Esophagus squamous epithelium (tissue), 5 donors: Measurements from ENCODE around the gene RTN4R. TPM values are rescaled to one million over a fixed set of nuclear protein-coding genes. Genes with fewer than 3 reads are reported as not detected.

Experiments
- DNase-seq: peaks from one replicate; lab custom pipeline; 2025; lab: John Stamatoyannopoulos, UW
- H3K27ac ChIP-seq, 4 donors: fragments of 200-600 bp; sonication (generic); one replicate each; pipeline ENCODE4 v1.5.1; 2016 to 2019; ENCODE audit warnings: mild to moderate bottlenecking in 1 of 4
- H3K27me3 ChIP-seq, 4 donors: fragments of 200-600 bp; sonication (generic); 1 replicate in 3 of 4; 2 replicates in 1 of 4; pipeline versions ENCODE4 v1.5.1 to v1.6.0; 2017 to 2021; ENCODE audit warnings: antibody characterized with exemption in 1 of 4
- H3K36me3 ChIP-seq, 3 donors: fragments of 200-600 bp; sonication (generic); one replicate each; pipeline ENCODE4 v1.5.1; 2016 to 2019
- H3K4me1 ChIP-seq, 3 donors: fragments of 200-600 bp; sonication (generic); one replicate each; pipeline ENCODE4 v1.5.1; 2017 to 2019
- H3K4me3 ChIP-seq, 4 donors: fragments of 200-600 bp; sonication (generic); 1 replicate in 3 of 4; 2 replicates in 1 of 4; pipeline ENCODE4 v1.5.1; 2016 to 2019; ENCODE audit warnings: mild to moderate bottlenecking in 2 of 4, moderate library complexity in 1 of 4
- H3K9me3 ChIP-seq, 3 donors: fragments of 200-600 bp; sonication (generic); one replicate each; pipeline ENCODE4 v1.5.1; 2016 to 2019
- POLR2A ChIP-seq, 4 donors: fragments of 450-650 bp; IDR thresholded peaks; one replicate each; pipeline ENCODE4 v1.6.1; 2017; ENCODE audit warnings: antibody characterized with exemption in 4 of 4, mild to moderate bottlenecking in 4 of 4, moderate library complexity in 3 of 4
- WGBS, 2 donors: methylation state at CpG; one replicate each; pipeline ENCODE4 v1.1.5; 2018; 5-methylcytosine and 5-hydroxymethylcytosine counted together
- intact Hi-C: fragments of 100-400 bp; cut with DNase I; formaldehyde crosslinking; loops from one replicate; pipeline ENCODE4 v1.15.0; 2022
- total RNA-seq, 4 donors: library from RNA; depleted of rRNA; stranded (reverse); fragments of >200 nt; gene quantifications; one replicate each; pipeline ENCODE4 v1.1.0, GENCODE V29; 2016
- TF ChIP-seq, protein P1 (sequence below), 6 experiments: fragments of 450-650 bp in 4 of 6; fragments of 200-600 bp in 2 of 6; sonication (generic) in 2 of 6; IDR thresholded peaks; one replicate each; pipeline ENCODE4 v1.5.1; 2016 to 2019; ENCODE audit warnings: antibody characterized with exemption in 6 of 6, mild to moderate bottlenecking in 4 of 6, moderate library complexity in 4 of 6
- donor health status: DM: yes; HTN: yes; CAD: no.

RTN4R gene
- total RNA-seq, 4 donors from 2014 or later = 0.97 to 3.9 (median 2.5) TPM

DNA sequence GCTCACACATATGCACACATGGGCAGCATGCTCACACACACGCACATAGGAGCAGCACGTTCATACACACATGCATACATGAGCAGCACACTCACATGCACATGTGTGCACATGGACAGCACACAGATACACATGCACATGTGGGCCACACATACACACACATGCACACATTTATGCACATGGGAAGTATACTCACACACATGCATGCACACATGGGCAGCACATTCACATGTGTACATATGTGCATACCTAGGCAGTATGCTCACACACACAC, 42.5 kb downstream of the RTN4R start:
- peaks cover 0 to 13% (median 0%) of the 10 kb centered on the region in 4 donors for H3K27me3 ChIP-seq
- H3K36me3 ChIP-seq = no peaks in the 10 kb centered on the region
- H3K9me3 ChIP-seq = no peaks in the 10 kb centered on the region
- intact Hi-C loops = loop anchor here (10.0 kb wide), 1 partner anchor 61 kb away; no protein-coding TSS in a partner anchor
- TF ChIP-seq, protein P1, sequence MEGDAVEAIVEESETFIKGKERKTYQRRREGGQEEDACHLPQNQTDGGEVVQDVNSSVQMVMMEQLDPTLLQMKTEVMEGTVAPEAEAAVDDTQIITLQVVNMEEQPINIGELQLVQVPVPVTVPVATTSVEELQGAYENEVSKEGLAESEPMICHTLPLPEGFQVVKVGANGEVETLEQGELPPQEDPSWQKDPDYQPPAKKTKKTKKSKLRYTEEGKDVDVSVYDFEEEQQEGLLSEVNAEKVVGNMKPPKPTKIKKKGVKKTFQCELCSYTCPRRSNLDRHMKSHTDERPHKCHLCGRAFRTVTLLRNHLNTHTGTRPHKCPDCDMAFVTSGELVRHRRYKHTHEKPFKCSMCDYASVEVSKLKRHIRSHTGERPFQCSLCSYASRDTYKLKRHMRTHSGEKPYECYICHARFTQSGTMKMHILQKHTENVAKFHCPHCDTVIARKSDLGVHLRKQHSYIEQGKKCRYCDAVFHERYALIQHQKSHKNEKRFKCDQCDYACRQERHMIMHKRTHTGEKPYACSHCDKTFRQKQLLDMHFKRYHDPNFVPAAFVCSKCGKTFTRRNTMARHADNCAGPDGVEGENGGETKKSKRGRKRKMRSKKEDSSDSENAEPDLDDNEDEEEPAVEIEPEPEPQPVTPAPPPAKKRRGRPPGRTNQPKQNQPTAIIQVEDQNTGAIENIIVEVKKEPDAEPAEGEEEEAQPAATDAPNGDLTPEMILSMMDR (IDR thresholded peaks at IDR 0.05) = no peak
- no peak for TF ChIP-seq POLR2A (IDR thresholded peaks at IDR 0.05)
- DNase-seq = no peak
- peaks cover 0 to 23% (median 0%) of the 10 kb centered on the region in 3 donors for H3K4me1 ChIP-seq
- no peak overlapping the region for H3K27ac ChIP-seq
- WGBS, 2 donors = 69 to 100% methylated on average over 2 of the region's 2 CpGs
- no peak overlapping the region for H3K4me3 ChIP-seq

DNA sequence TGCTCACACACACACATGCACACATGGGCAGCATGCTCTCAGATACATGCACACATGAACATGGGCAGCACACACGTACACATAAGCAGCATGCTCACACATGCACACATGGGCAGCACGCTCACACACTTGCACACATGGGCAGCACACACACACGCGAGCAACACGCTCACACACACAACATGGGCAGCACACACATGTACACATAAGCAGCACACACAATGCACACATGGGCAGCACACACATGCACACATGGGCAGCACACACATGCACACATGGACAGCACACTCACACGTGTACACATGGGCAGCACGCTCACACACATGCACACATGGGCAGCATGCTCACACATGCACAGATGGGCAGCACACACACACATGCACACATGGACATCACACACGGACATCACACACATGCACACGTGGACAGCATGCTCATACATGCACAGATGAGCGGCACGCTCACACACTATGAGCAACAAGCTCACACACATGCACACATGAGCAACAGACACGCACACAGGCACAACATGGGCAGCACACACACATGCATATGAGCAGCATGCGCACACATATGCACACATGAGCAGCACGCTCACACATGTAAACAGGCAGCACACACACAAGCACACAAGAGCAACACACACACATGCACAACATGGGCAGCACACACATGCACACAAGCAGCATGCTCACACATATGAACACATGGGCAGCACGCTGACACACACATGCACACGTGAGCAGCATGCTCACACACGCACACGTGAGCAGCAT, 43.0 kb downstream of the RTN4R start:
- intact Hi-C loops = loop anchor here (10.0 kb wide), 1 partner anchor 60 kb away; no protein-coding TSS in a partner anchor
- Histone ChIP-seq H3K9me3 (no peaks in the 10 kb centered on the region), H3K36me3 (no peaks in the 10 kb centered on the region), H3K27me3 (peaks cover 0 to 16% (median 0%) of the 10 kb centered on the region in 4 donors), H3K4me1 (peaks cover 0 to 20% (median 0%) of the 10 kb centered on the region in 3 donors), H3K4me3 (no peak overlapping the region), H3K27ac (no peak overlapping the region)
- no peak for TF ChIP-seq POLR2A (IDR thresholded peaks at IDR 0.05)
- WGBS, 2 donors = 90 to 95% methylated on average over 8 to 17 of the region's 18 CpGs
- DNase-seq = no peak

DNA sequence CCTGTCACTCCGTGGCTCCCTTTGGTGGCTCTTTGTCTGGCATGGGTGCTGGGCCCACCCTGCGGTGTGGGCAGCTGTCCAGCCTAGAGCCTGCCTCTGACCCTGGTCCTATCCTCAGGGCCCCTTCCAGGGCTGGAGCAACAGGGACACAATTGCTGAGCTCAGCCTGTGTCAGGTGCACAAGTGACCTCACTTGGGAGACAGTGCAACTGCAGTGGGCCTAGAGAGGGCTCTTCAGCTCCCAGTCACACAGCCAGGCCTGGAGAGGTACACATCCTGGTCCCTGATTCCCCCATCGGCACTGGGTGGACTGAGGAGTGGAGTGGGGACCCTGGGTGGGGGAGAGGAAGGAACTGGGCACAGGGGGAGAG, 43.9 kb downstream of the RTN4R start:
- intact Hi-C loops = loop anchor here (10.0 kb wide), 1 partner anchor 59 kb away; no protein-coding TSS in a partner anchor
- no peak overlapping the region for H3K4me3 ChIP-seq
- no CpG with 5 or more reads among the region's 3 CpGs for WGBS, 2 donors
- TF ChIP-seq POLR2A (IDR thresholded peaks at IDR 0.05) = no peak
- TF ChIP-seq, protein P1 (IDR thresholded peaks at IDR 0.05) = no peak
- H3K9me3 ChIP-seq = no peaks in the 10 kb centered on the region
- H3K27me3 ChIP-seq = peaks cover 0 to 13% (median 0%) of the 10 kb centered on the region in 4 donors
- peaks cover 0 to 15% (median 0%) of the 10 kb centered on the region in 3 donors for H3K4me1 ChIP-seq
- no peak for DNase-seq
- no peak overlapping the region for H3K27ac ChIP-seq
- no peaks in the 10 kb centered on the region for H3K36me3 ChIP-seq

DNA sequence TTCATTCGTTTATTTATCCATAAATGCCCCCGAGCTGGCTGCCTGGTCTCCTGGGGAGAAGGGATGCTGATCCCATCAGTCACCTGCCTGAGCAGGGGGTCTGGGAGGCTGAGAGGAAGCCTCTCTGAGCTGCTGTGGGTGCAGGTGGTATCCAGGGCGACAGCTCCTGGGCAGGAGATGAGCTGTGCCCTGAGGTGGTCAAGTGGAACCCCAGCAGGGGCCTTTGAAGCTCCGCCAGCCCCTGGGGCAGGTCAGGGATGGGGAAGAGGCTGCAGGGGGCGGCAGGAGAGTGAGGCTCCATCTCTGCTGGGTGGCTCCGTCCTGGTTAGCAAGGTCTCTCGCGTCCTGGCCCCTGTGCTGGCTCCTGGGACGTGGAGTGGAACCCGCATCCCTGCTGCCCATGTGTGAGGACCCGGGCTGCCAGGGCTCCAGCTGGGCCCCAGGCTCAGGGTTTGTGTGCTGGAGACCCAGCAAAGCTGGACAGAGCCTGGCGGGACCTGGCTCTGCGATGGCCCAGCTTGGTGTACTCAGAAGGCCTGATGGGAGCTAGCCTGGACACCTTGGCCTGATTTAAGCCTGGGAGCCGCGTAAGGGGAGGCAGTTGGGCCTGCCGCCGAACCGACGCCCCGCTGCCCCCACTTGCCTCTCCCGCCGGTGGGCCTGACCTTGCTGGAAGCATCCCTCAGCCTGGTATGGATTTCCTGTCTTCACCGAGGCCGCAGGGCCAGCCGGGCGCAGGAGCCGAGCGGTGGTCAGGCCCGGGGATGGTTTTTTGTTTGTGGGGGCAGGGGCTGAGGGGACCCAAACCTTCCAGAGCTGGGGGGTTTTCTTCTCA, 44.5 kb downstream of the RTN4R start:
- no peak for DNase-seq
- intact Hi-C loops = loop anchor here (10.0 kb wide), 1 partner anchor 59 kb away; no protein-coding TSS in a partner anchor
- H3K9me3 ChIP-seq = no peaks in the 10 kb centered on the region
- H3K27me3 ChIP-seq = peaks cover 0 to 13% (median 0%) of the 10 kb centered on the region in 4 donors
- WGBS, 2 donors = 59 to 90% methylated on average over 2 to 8 of the region's 29 CpGs
- H3K4me1 ChIP-seq = peaks cover 0 to 15% (median 0%) of the 10 kb centered on the region in 3 donors
- no peak overlapping the region for H3K4me3 ChIP-seq
- TF ChIP-seq, protein P1 (IDR thresholded peaks at IDR 0.05) = no peak
- TF ChIP-seq POLR2A (IDR thresholded peaks at IDR 0.05) = no peak
- H3K27ac ChIP-seq = no peak overlapping the region
- H3K36me3 ChIP-seq = no peaks in the 10 kb centered on the region

DNA sequence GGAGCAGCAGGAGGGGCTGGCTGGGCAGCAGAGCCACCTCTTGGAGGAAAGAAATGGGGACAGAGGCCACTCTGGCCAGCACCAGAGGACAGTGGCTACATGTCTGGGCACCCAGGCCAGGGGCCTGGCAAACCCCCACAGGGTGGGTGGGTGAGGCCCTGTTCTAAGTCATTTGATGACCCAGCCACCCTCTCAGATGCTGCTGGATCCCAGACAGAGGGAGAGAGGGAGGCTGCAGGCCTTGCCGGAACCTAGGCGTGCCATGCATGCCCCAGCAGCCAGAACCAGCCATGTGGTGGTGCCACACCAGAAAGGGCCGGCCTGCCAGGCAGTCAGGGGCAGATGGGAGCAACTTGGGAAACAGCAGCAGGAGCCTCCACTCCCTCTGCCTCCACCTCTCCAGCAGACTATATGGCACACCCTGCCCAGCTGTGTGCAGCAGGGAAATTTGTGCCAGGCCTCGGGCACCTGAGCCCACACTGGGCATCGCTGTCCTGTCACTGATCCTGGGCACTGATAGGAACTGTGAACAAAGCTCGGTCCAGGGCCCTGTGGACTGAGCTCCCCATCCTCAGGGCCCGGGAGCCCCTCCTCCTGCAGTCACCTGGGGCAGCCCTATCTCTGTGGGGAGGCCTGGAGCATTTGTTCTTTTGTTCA, 45.2 kb downstream of the RTN4R start:
- no peaks in the 10 kb centered on the region for H3K9me3 ChIP-seq
- WGBS, 2 donors = 74 to 87% methylated on average over 4 to 5 of the region's 7 CpGs
- H3K27ac ChIP-seq = no peak overlapping the region
- peaks cover 0 to 18% (median 0%) of the 10 kb centered on the region in 4 donors for H3K27me3 ChIP-seq
- H3K4me3 ChIP-seq = no peak overlapping the region
- TF ChIP-seq POLR2A (IDR thresholded peaks at IDR 0.05) = no peak
- TF ChIP-seq, protein P1 (IDR thresholded peaks at IDR 0.05) = no peak
- H3K4me1 ChIP-seq = peaks cover 0 to 15% (median 0%) of the 10 kb centered on the region in 3 donors
- DNase-seq = no peak
- H3K36me3 ChIP-seq = no peaks in the 10 kb centered on the region
- intact Hi-C loops = loop anchor here (10.0 kb wide), 1 partner anchor 58 kb away; no protein-coding TSS in a partner anchor
